ENCODE data around the gene IL15RA.

DNA sequence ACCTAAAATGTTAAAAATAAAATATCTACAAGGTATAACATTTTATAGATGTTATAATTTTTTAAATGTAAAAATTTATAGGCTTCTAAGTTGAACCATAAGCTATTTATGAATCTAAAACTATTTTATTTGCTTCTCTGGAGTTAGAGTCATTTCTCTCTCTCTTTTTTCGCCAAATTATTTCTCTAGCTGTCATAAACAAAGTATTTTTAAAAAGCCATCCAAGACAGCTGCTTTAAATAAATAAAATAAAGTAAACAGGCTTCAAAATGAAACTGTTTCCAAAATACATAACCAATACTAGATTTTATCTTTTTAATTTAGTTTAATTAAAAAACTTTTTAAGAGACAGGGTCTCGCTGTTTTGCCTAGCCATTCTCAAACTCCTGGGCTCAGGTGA is 12.4 kb upstream of the IL15RA start:
- TF ChIP-seq POLR2A (IDR thresholded peaks at IDR 0.05; ENCODE audit: low read depth, low read length), result no peak
- TF ChIP-seq CTCF (IDR thresholded peaks at IDR 0.05 in 2 of 3, conservative IDR thresholded peaks at IDR 0.05 in 1 of 3; ENCODE audit: control insufficient read depth in 2 of 3, extremely low read depth in 1 of 3, insufficient read depth in 1 of 3, low read depth in 3 of 3, low read length in 3 of 3), result no peak
- TF ChIP-seq TCF7 (IDR thresholded peaks at IDR 0.05; ENCODE audit: borderline replicate concordance), result no peak

All from GM12878 (cell line).